ENCODE data around the gene DDX59. TPM values are rescaled to one million over a fixed set of nuclear protein-coding genes. Genes with fewer than 3 reads are reported as not detected.
A peak's percentile ranks its signal among the peaks of the same experiment; 100 is the strongest.

Gene DDX59
- total and polyA plus RNA-seq, 9 of the 15 experiments (the other 6 are each of a cell fraction or from before 2014, with no cell fraction given): 8.3 to 30.4 (median 19.8) TPM

- TF ChIP-seq, protein P1, sequence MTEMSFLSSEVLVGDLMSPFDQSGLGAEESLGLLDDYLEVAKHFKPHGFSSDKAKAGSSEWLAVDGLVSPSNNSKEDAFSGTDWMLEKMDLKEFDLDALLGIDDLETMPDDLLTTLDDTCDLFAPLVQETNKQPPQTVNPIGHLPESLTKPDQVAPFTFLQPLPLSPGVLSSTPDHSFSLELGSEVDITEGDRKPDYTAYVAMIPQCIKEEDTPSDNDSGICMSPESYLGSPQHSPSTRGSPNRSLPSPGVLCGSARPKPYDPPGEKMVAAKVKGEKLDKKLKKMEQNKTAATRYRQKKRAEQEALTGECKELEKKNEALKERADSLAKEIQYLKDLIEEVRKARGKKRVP (CRISPR knock-in tag; IDR thresholded peaks at IDR 0.05): peak; percentile 70
- TF ChIP-seq JUN (IDR thresholded peaks at IDR 0.05; ENCODE audit: borderline replicate concordance, low read depth, low read length): no peak
- TF ChIP-seq JUN (CRISPR knock-in tag; IDR thresholded peaks at IDR 0.05; ENCODE audit: borderline replicate concordance): no peak
- no peak for TF ChIP-seq ZNF717 (CRISPR knock-in tag; IDR thresholded peaks at IDR 0.05)
- TF ChIP-seq SAFB2 (IDR thresholded peaks at IDR 0.05; ENCODE audit: borderline replicate concordance, low read depth, low read length, severe bottlenecking): no peak
- TF ChIP-seq ZFP36 (IDR thresholded peaks at IDR 0.05; ENCODE audit: low read depth, low read length, partially characterized antibody): peak; percentile 5
- no peak for TF ChIP-seq ZNF41 (CRISPR knock-in tag; conservative IDR thresholded peaks at IDR 0.05)
- TF ChIP-seq MEF2A (IDR thresholded peaks at IDR 0.05; ENCODE audit: control insufficient read depth, low read depth, low read length): no peak
- peak; percentile 71 for TF ChIP-seq ZNF24 (IDR thresholded peaks at IDR 0.05)
- no peak for TF ChIP-seq ESRRB (CRISPR knock-in tag; IDR thresholded peaks at IDR 0.05; ENCODE audit: borderline replicate concordance)
- TF ChIP-seq, protein P2, sequence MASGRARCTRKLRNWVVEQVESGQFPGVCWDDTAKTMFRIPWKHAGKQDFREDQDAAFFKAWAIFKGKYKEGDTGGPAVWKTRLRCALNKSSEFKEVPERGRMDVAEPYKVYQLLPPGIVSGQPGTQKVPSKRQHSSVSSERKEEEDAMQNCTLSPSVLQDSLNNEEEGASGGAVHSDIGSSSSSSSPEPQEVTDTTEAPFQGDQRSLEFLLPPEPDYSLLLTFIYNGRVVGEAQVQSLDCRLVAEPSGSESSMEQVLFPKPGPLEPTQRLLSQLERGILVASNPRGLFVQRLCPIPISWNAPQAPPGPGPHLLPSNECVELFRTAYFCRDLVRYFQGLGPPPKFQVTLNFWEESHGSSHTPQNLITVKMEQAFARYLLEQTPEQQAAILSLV (tag; IDR thresholded peaks at IDR 0.05): no peak
- TF ChIP-seq MAFF (IDR thresholded peaks at IDR 0.05; ENCODE audit: low read length): no peak
- TF ChIP-seq ZSCAN32 (CRISPR knock-in tag; IDR thresholded peaks at IDR 0.05): peak; percentile 55; the same call in 1 of the 2 replicates
- no peak for TF ChIP-seq GTF2A2 (tag; IDR thresholded peaks at IDR 0.05)
- TF ChIP-seq, protein P3, sequence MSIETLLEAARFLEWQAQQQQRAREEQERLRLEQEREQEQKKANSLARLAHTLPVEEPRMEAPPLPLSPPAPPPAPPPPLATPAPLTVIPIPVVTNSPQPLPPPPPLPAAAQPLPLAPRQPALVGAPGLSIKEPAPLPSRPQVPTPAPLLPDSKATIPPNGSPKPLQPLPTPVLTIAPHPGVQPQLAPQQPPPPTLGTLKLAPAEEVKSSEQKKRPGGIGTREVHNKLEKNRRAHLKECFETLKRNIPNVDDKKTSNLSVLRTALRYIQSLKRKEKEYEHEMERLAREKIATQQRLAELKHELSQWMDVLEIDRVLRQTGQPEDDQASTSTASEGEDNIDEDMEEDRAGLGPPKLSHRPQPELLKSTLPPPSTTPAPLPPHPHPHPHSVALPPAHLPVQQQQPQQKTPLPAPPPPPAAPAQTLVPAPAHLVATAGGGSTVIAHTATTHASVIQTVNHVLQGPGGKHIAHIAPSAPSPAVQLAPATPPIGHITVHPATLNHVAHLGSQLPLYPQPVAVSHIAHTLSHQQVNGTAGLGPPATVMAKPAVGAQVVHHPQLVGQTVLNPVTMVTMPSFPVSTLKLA (conservative IDR thresholded peaks at IDR 0.05): no peak
- TF ChIP-seq PKNOX1 (IDR thresholded peaks at IDR 0.05): peak; percentile 49
- TF ChIP-seq, protein P4, sequence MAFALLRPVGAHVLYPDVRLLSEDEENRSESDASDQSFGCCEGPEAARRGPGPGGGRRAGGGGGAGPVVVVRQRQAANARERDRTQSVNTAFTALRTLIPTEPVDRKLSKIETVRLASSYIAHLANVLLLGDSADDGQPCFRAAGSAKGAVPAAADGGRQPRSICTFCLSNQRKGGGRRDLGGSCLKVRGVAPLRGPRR (CRISPR knock-in tag; IDR thresholded peaks at IDR 0.05): no peak
- no peak for TF ChIP-seq KDM4B (IDR thresholded peaks at IDR 0.05; ENCODE audit: borderline replicate concordance in 2 of 2, low read depth in 1 of 2)
- TF ChIP-seq DPF2 (IDR thresholded peaks at IDR 0.05): peak; percentile 56; the same call in 1 of the 2 replicates
These were observed 5.3 kb upstream of the DDX59 start (continued) for GRCh38 chr1:200674838-200675587.

Data from K562 (cell line).